GM19023 (cell line): ENCODE measurements around the gene HMOX1.

Experiments used
- ATAC-seq: cut with Tn5 transposase; IDR thresholded peaks from one replicate; pipeline ENCODE4 v1.9.1; 2021; ENCODE audit warnings: mild to moderate bottlenecking, moderate library complexity; ENCODE audit not compliant: unreplicated experiment

Gene HMOX1

GRCh38 chr22:35380537-35381423 lies at the start of gene HMOX1:
Gene HMOX1, plus strand, starts transcription at chr22:35381096. Its CDS starts 78 bp downstream, at chr22:35381174.
- no peak for ATAC-seq

GRCh38 chr22:35332278-35332677 lies 48.6 kb upstream of the HMOX1 start:
- ATAC-seq, result no peak

- no peak for ATAC-seq
These were observed 47.7 kb upstream of the HMOX1 start for GRCh38 chr22:35333220-35333619.

- no peak for ATAC-seq
These were observed 46.9 kb upstream of the HMOX1 start for GRCh38 chr22:35334004-35334403.

GRCh38 chr22:35335468-35335867 lies 45.4 kb upstream of the HMOX1 start:
- no peak for ATAC-seq

- ATAC-seq, result no peak
These were observed 44.7 kb upstream of the HMOX1 start for GRCh38 chr22:35335936-35336781.

GRCh38 chr22:35337932-35338331 lies 43.0 kb upstream of the HMOX1 start:
- no peak for ATAC-seq

GRCh38 chr22:35341090-35341874 lies 39.6 kb upstream of the HMOX1 start:
- ATAC-seq, result no peak

- ATAC-seq, result no peak
These were observed 38.5 kb upstream of the HMOX1 start for GRCh38 chr22:35342390-35342789.

GRCh38 chr22:35343664-35344550 lies 37.0 kb upstream of the HMOX1 start:
- ATAC-seq, result no peak

- ATAC-seq, result no peak
These were observed 35.8 kb upstream of the HMOX1 start for GRCh38 chr22:35344956-35345690.

GRCh38 chr22:35345808-35346505 lies 34.9 kb upstream of the HMOX1 start:
- ATAC-seq, result no peak

GRCh38 chr22:35346596-35347220 lies 34.2 kb upstream of the HMOX1 start:
- ATAC-seq, result no peak

GRCh38 chr22:35347462-35347861 lies 33.4 kb upstream of the HMOX1 start:
- ATAC-seq, result no peak

GRCh38 chr22:35348026-35348590 lies 32.8 kb upstream of the HMOX1 start:
- no peak for ATAC-seq

- no peak for ATAC-seq
These were observed 32.2 kb upstream of the HMOX1 start for GRCh38 chr22:35348703-35349102.

- ATAC-seq, result no peak
These were observed 31.6 kb upstream of the HMOX1 start for GRCh38 chr22:35349368-35349703.
